LNCAP (cell line): ENCODE results near the gene LIN37.

Experiments used
- TF ChIP-seq, protein P1 (sequence below): fragments of 450-650 bp; IDR thresholded peaks from 2 replicates; pipeline ENCODE4 v1.5.1; 2017; ENCODE audit warnings: mild to moderate bottlenecking

Gene LIN37

DNA sequence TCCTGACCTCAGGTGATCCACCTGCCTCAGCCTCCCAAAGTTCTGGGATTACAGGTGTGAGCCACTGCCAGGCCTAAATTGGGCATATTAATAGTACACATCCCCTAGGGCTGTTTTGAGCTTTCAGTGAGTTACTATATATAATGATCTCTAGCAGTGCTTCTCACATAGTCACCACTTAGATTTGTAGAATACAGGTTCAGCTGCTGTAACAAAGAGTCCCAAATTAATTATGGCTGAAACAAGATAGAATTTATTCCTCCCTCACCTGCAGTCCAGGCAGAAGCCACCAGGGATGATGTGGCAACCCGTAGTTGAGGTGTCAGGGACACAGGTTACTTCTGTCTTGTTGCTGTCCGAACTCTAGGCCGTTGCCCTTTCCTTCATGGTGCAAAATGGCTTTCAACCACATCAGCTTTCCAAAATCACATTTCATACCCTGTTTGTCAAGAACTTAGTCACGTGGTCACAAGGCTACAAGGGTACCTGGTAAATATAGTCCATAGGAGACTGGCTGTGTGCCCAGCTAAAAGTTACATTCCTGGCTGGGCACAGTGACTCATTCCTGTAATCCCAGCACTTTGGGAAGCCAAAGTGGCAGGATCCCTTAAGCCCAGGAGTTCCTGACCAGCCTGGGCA is 12.5 kb downstream of the LIN37 start:
- TF ChIP-seq, protein P1, sequence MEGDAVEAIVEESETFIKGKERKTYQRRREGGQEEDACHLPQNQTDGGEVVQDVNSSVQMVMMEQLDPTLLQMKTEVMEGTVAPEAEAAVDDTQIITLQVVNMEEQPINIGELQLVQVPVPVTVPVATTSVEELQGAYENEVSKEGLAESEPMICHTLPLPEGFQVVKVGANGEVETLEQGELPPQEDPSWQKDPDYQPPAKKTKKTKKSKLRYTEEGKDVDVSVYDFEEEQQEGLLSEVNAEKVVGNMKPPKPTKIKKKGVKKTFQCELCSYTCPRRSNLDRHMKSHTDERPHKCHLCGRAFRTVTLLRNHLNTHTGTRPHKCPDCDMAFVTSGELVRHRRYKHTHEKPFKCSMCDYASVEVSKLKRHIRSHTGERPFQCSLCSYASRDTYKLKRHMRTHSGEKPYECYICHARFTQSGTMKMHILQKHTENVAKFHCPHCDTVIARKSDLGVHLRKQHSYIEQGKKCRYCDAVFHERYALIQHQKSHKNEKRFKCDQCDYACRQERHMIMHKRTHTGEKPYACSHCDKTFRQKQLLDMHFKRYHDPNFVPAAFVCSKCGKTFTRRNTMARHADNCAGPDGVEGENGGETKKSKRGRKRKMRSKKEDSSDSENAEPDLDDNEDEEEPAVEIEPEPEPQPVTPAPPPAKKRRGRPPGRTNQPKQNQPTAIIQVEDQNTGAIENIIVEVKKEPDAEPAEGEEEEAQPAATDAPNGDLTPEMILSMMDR, result no peak

DNA sequence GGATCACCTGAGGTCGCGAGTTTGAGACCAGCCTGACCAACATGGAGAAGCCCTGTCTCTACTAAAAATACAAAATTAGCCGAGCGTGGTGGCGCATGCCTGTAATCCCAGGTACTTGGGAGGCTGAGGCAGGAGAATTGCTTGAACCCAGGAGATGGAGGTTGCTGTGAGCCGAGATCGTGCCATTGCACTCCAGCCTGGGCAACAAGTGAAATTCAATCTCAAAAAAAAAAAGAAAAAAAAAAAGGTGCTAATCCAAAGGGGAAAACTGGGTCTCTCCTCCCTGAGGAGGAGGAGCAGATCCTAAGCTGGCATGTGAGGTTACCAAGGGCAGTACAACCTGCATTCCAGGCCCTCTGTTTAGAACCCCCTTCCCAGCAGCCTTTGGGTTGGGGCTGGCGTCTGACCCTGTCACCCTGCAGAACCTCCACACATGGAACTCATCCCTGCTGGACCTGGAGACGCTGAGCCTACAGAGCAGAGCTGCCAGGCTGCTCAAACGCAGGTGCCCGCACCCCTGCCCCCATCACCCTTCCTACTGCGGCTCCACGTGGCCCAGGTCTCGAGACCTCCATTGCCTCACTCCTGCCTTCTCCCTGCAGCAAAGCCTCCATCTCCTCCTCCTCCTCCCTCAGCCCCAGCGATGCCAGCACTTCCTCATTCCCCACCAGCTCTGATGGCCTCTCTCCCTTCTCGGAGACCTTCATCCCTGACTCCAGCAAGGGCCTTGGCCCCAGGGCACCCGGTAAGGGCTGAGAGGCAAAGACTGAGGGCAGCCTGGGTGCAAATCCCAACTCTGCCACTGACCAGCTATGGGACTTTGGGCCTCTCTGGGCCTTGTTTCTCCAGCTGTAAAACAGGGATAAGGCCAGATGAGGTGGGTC is 16.3 kb downstream of the LIN37 start:
- TF ChIP-seq, protein P1, result no peak

DNA sequence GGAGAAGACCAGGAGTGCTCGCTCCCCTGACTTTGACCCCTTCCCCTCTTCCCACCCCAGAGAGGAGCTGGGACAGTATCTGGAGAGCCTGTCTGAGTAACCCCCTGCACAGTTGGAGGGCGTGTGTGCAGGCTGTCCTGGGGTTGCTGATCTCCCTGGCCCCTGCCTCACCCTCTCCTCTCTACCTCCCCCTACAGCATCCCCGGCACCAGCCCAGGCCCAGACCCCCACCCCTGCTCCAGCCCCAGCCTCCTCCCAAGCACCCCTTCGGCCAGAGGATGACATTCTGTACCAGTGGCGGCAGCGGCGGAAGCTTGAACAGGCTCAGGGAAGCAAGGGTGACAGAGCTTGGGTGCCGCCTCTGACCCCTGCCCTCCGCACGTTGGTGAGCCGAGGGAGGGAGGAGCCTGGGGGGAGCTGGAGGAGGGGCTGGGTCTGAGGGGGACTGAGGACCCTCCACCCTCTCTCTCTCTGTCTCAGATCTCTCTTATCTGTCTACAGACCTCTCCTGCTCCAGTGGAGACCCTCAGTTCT is 18.3 kb downstream of the LIN37 start:
- TF ChIP-seq, protein P1, result no peak

- TF ChIP-seq, protein P1, result no peak
Measured at GRCh38 chr19:35767288-35768081, 19.1 kb downstream of the LIN37 start.

DNA sequence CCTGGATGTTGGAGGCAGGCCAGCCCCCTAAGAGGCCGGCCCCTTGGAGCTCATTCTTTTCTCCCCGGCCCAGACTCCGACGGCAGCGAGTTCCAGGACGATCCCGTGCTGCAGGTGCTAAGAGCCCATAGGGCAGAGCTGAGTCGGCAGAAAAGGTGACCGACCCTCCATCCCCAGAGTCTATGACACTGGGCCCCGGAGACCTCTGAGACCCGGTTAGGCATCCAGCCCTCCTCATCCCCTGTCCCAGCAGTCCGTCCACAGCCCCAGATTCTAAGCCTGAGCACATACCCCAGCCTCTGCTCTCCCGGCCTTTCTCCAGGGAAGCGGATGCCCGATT is 19.7 kb downstream of the LIN37 start:
- TF ChIP-seq, protein P1, result no peak

DNA sequence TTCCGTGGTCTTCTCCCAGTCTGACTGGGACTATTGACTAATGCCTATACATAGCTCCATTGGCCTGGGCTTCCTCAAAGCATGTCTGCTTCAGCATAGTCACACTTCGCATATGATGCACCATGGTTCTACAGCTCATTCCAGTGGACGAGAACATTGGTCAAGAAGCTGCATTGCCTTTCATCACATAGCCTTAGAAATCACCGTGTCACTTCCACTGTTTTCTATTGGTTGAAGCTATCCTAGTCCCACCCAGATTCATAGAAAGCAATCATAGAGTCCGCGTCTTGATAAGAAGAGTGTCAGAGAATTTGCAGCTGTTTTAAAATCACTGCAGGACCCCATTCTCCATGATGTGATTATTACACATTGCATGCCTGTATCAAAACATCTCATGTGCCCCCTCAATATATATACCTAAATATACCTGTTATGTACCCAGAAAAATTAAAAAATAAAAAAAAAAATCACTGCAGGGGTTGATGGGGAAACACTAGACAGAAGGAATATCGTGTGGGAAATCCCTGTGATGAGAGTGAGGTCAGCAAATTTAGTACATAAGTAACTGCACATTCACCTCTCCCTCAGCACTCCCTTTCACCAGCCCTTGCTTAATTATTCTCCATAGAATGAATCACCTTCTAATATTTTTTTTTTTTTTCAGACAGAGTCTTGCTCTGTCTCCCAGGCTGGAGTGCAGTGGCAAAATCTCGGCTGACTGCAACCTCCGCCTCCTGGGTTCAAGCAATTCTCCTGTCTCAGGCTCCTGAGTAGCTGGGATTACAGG is 24.8 kb downstream of the LIN37 start:
- TF ChIP-seq, protein P1, result no peak
